ENCODE data around the gene ZNF222.

GRCh38 chr19:44019498-44019897 is 5.7 kb upstream of the ZNF222 start:
- TF ChIP-seq GABPA (IDR thresholded peaks at IDR 0.05; ENCODE audit: borderline replicate concordance, insufficient read depth, low read length) = no peak
- TF ChIP-seq POLR2A (IDR thresholded peaks at IDR 0.05; ENCODE audit: control extremely low read depth in 1 of 2, low read depth in 2 of 2, low read length in 2 of 2) = no peak
- TF ChIP-seq TCF12 (IDR thresholded peaks at IDR 0.05; ENCODE audit: low read depth, low read length) = no peak
- TF ChIP-seq CEBPB (IDR thresholded peaks at IDR 0.05; ENCODE audit: low read depth, low read length) = no peak
- TF ChIP-seq EP300 (IDR thresholded peaks at IDR 0.05; ENCODE audit: borderline replicate concordance in 1 of 2, low read depth in 2 of 2, low read length in 2 of 2) = no peak
- no peak for TF ChIP-seq SP1 (IDR thresholded peaks at IDR 0.05; ENCODE audit: low read depth, low read length)
- TF ChIP-seq CTCF (IDR thresholded peaks at IDR 0.05; ENCODE audit: control extremely low read depth in 1 of 3, insufficient read depth in 1 of 3, low read depth in 1 of 3, low read length in 3 of 3) = no peak
- no peak for TF ChIP-seq EZH2 (IDR thresholded peaks at IDR 0.05; ENCODE audit: low read depth, low read length, severe bottlenecking)
- no peak for TF ChIP-seq POLR2AphosphoS5 (IDR thresholded peaks at IDR 0.05; ENCODE audit: low read depth, low read length)
- no peak for TF ChIP-seq MAX (IDR thresholded peaks at IDR 0.05)
- TF ChIP-seq HDAC2 (IDR thresholded peaks at IDR 0.05; ENCODE audit: borderline replicate concordance in 1 of 2, low read depth in 2 of 2, low read length in 2 of 2) = no peak
- no peak for TF ChIP-seq BRCA1 (IDR thresholded peaks at IDR 0.05; ENCODE audit: low read depth, low read length)
- TF ChIP-seq TEAD4 (IDR thresholded peaks at IDR 0.05; ENCODE audit: low read depth, low read length) = no peak
- TF ChIP-seq KDM1A (IDR thresholded peaks at IDR 0.05; ENCODE audit: borderline replicate concordance, low read length) = no peak

Data from H1 (cell line).